HepG2 (cell line): ENCODE results near the gene FAM83E. TPM values are rescaled to one million over a fixed set of nuclear protein-coding genes. Genes with fewer than 3 reads are reported as not detected.

Source experiments
- ASH2L ChIP-seq: fragments of 300-600, 200-600 bp; sonication (generic); IDR thresholded peaks from 2 replicates; pipeline ENCODE4 v1.7.0; 2017; ENCODE audit warnings: low read depth, mild to moderate bottlenecking, moderate library complexity, mixed read lengths, low read length; ENCODE audit not compliant: insufficient read length
- CHD4 ChIP-seq: fragments of 200-600 bp; sonication (generic); IDR thresholded peaks from 2 replicates; pipeline ENCODE4 v1.7.0; 2017; ENCODE audit warnings: mild to moderate bottlenecking, low read length, borderline replicate concordance
- ESRRA ChIP-seq: sonication (generic); formaldehyde crosslinking; IDR thresholded peaks from 2 replicates; pipeline ENCODE4 v1.5.1; 2020; ENCODE audit warnings: mild to moderate bottlenecking, low read depth, missing genetic modification reagents
- ETV6 ChIP-seq: sonication (generic); formaldehyde crosslinking; conservative IDR thresholded peaks from 2 replicates; pipeline ENCODE4 v1.4.0; 2020; ENCODE audit warnings: missing genetic modification reagents
- HNRNPK ChIP-seq: fragments of 200-400 bp; formaldehyde crosslinking; IDR thresholded peaks from 2 replicates; pipeline ENCODE4 v1.6.1; 2018; ENCODE audit warnings: low read length, low read depth, moderate library complexity, mild to moderate bottlenecking; ENCODE audit not compliant: poor library complexity, severe bottlenecking
- KDM6A ChIP-seq: IDR thresholded peaks from 2 replicates; pipeline ENCODE4 v1.6.1; 2016; ENCODE audit warnings: low read depth
- MEF2D ChIP-seq: sonication (generic); formaldehyde crosslinking; IDR thresholded peaks from 2 replicates; pipeline ENCODE4 v1.5.1; 2020; ENCODE audit warnings: mild to moderate bottlenecking, missing genetic modification reagents
- PLRG1 ChIP-seq: fragments of 450-650 bp; conservative IDR thresholded peaks from 2 replicates; pipeline ENCODE4 v1.6.1; 2016
- RELA ChIP-seq: sonication (generic); formaldehyde crosslinking; IDR thresholded peaks from 2 replicates; pipeline ENCODE4 v1.4.0; 2020; ENCODE audit warnings: missing genetic modification reagents
- SKI ChIP-seq: fragments of 450-650 bp; IDR thresholded peaks from one replicate; pipeline ENCODE4 v1.6.1; 2018; ENCODE audit warnings: mild to moderate bottlenecking; ENCODE audit not compliant: partially characterized antibody
- SOX13 ChIP-seq, 3 experiments: fragments of 450-650 bp in 1 of 3; sonication (generic) in 1 of 3; formaldehyde crosslinking in 1 of 3; IDR thresholded peaks in 2 of 3; conservative IDR thresholded peaks in 1 of 3; 2 replicates each; pipeline versions ENCODE4 v1.5.0 to v1.6.1; 2016 to 2020; ENCODE audit warnings: antibody characterized with exemption in 1 of 3, mild to moderate bottlenecking in 1 of 3, missing compliant biosample characterization in 1 of 3, missing genetic modification reagents in 1 of 3, moderate library complexity in 1 of 3
- SP140L ChIP-seq: sonication (generic); formaldehyde crosslinking; IDR thresholded peaks from 2 replicates; pipeline ENCODE4 v1.4.0; 2020; ENCODE audit warnings: missing genetic modification reagents, borderline replicate concordance
- ZBTB3 ChIP-seq: sonication (generic); formaldehyde crosslinking; IDR thresholded peaks from 2 replicates; pipeline ENCODE4 v1.4.0; 2020; ENCODE audit warnings: low read depth, mild to moderate bottlenecking, moderate library complexity, missing genetic modification reagents, borderline replicate concordance
- ZNF224 ChIP-seq: sonication (generic); formaldehyde crosslinking; IDR thresholded peaks from 2 replicates; pipeline ENCODE4 v1.5.0; 2020; ENCODE audit warnings: mild to moderate bottlenecking, missing genetic modification reagents
- ZNF615 ChIP-seq: sonication (generic); formaldehyde crosslinking; IDR thresholded peaks from 2 replicates; pipeline ENCODE4 v1.5.0; 2020; ENCODE audit warnings: mild to moderate bottlenecking, missing genetic modification reagents, borderline replicate concordance
- polyA plus RNA-seq, 8 experiments: library from polyadenylated mRNA; depleted of rRNA in 3 of 8; stranded (reverse) in 7 of 8; unstranded in 1 of 8; fragments of >200 nt; fragmentation: Illumina TruSeq in 4 of 8; extraction: Trizol in 4 of 8; gene quantifications; 2 replicates each; pipeline versions ENCODE4 v1.2.1 to v1.2.3, GENCODE V29; 2011 to 2016; ENCODE audit warnings: low read depth in 4 of 8, missing spikeins in 1 of 8, mixed read lengths in 1 of 8; ENCODE audit not compliant: insufficient read depth in 1 of 8
- total RNA-seq, 5 experiments: library from RNA; depleted of rRNA; stranded (reverse); fragments of >200 nt; fragmentation: Illumina TruSeq; extraction: Trizol; gene quantifications; 2 replicates each; pipeline ENCODE4 v1.2.3, GENCODE V29; 2016; ENCODE audit warnings: low read depth in 1 of 5
- TF ChIP-seq, protein P1 (sequence below): fragments of 450-650 bp; IDR thresholded peaks from 2 replicates; pipeline ENCODE4 v1.6.1; 2017
- TF ChIP-seq, protein P2 (sequence below): sonication (generic); formaldehyde crosslinking; IDR thresholded peaks from 2 replicates; pipeline ENCODE4 v1.4.0; 2020; ENCODE audit warnings: missing genetic modification reagents, borderline replicate concordance
- TF ChIP-seq, protein P3 (sequence below), 2 experiments: IDR thresholded peaks; 2 replicates each; pipeline ENCODE4 v1.6.1; 2011 to 2012; ENCODE audit warnings: low read length in 2 of 2, borderline replicate concordance in 1 of 2, low read depth in 1 of 2, mild to moderate bottlenecking in 1 of 2, moderate library complexity in 1 of 2

Gene FAM83E
- total and polyA plus RNA-seq, 2 of the 13 experiments (the other 11 are each of a cell fraction or from before 2014, with no cell fraction given) = 0.18 to 0.60 TPM

DNA sequence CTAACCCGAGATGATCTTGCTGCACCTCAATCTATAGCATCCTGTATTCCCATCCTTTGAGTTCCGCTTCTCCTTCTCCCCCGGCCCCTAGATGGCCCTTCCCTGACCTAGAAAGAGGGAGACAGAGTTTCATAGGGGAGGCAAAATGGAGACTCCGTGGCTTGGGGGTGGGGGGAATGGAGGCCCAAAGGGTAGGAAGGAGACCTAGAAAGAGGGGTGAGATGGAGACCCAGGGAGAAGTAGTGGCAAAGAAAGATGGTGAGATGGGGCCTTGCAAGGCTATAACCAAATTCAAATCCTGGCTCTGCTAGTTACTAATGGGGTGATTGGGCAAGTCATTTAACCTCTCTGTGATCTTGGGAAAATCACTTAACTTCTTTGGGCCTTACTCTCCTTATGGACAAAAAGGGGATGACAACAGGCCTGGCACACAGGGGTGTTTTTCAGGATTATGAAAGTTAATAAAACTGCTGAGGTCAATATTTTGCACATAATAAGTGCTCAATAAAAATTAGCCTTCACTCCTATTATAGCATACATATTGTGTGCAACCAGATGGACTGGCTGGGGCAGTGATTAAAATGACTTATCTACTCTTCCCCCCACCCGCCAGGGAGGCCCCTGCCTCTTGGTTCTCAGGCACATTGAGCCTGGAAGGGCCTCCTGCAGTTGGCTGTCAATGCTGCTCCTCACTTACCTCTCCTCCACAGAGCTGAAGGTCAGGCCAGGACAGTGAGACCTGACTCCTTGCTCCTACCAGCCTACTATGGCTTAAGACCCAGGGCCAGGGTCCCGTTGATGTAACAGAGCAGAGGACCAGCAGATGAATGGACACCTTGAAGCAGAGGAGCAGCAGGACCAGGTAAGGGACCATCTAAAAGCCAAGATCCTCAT is 5.1 kb upstream of the FAM83E start (continued):
- TF ChIP-seq, protein P1, sequence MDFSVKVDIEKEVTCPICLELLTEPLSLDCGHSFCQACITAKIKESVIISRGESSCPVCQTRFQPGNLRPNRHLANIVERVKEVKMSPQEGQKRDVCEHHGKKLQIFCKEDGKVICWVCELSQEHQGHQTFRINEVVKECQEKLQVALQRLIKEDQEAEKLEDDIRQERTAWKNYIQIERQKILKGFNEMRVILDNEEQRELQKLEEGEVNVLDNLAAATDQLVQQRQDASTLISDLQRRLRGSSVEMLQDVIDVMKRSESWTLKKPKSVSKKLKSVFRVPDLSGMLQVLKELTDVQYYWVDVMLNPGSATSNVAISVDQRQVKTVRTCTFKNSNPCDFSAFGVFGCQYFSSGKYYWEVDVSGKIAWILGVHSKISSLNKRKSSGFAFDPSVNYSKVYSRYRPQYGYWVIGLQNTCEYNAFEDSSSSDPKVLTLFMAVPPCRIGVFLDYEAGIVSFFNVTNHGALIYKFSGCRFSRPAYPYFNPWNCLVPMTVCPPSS = no peak
- 0 out of 2 replicates have a peak, but pooled peaks have one; percentile 12 for TF ChIP-seq ZNF224 (CRISPR knock-in tag)
- TF ChIP-seq HNRNPK = no peak
- TF ChIP-seq ZNF615 (CRISPR knock-in tag) = no peak
- TF ChIP-seq, protein P2, sequence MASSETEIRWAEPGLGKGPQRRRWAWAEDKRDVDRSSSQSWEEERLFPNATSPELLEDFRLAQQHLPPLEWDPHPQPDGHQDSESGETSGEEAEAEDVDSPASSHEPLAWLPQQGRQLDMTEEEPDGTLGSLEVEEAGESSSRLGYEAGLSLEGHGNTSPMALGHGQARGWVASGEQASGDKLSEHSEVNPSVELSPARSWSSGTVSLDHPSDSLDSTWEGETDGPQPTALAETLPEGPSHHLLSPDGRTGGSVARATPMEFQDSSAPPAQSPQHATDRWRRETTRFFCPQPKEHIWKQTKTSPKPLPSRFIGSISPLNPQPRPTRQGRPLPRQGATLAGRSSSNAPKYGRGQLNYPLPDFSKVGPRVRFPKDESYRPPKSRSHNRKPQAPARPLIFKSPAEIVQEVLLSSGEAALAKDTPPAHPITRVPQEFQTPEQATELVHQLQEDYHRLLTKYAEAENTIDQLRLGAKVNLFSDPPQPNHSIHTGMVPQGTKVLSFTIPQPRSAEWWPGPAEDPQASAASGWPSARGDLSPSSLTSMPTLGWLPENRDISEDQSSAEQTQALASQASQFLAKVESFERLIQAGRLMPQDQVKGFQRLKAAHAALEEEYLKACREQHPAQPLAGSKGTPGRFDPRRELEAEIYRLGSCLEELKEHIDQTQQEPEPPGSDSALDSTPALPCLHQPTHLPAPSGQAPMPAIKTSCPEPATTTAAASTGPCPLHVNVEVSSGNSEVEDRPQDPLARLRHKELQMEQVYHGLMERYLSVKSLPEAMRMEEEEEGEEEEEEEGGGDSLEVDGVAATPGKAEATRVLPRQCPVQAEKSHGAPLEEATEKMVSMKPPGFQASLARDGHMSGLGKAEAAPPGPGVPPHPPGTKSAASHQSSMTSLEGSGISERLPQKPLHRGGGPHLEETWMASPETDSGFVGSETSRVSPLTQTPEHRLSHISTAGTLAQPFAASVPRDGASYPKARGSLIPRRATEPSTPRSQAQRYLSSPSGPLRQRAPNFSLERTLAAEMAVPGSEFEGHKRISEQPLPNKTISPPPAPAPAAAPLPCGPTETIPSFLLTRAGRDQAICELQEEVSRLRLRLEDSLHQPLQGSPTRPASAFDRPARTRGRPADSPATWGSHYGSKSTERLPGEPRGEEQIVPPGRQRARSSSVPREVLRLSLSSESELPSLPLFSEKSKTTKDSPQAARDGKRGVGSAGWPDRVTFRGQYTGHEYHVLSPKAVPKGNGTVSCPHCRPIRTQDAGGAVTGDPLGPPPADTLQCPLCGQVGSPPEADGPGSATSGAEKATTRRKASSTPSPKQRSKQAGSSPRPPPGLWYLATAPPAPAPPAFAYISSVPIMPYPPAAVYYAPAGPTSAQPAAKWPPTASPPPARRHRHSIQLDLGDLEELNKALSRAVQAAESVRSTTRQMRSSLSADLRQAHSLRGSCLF = no peak
- TF ChIP-seq, protein P3, sequence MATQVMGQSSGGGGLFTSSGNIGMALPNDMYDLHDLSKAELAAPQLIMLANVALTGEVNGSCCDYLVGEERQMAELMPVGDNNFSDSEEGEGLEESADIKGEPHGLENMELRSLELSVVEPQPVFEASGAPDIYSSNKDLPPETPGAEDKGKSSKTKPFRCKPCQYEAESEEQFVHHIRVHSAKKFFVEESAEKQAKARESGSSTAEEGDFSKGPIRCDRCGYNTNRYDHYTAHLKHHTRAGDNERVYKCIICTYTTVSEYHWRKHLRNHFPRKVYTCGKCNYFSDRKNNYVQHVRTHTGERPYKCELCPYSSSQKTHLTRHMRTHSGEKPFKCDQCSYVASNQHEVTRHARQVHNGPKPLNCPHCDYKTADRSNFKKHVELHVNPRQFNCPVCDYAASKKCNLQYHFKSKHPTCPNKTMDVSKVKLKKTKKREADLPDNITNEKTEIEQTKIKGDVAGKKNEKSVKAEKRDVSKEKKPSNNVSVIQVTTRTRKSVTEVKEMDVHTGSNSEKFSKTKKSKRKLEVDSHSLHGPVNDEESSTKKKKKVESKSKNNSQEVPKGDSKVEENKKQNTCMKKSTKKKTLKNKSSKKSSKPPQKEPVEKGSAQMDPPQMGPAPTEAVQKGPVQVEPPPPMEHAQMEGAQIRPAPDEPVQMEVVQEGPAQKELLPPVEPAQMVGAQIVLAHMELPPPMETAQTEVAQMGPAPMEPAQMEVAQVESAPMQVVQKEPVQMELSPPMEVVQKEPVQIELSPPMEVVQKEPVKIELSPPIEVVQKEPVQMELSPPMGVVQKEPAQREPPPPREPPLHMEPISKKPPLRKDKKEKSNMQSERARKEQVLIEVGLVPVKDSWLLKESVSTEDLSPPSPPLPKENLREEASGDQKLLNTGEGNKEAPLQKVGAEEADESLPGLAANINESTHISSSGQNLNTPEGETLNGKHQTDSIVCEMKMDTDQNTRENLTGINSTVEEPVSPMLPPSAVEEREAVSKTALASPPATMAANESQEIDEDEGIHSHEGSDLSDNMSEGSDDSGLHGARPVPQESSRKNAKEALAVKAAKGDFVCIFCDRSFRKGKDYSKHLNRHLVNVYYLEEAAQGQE (IDR thresholded peaks at IDR 0.05; ENCODE audit: borderline replicate concordance in 1 of 2, low read depth in 1 of 2, low read length in 2 of 2) = no peak
- peak; percentile 2 for TF ChIP-seq ASH2L
- TF ChIP-seq ETV6 (CRISPR knock-in tag) = no peak
- TF ChIP-seq SP140L (CRISPR knock-in tag) = no peak
- no peak for TF ChIP-seq MEF2D (CRISPR knock-in tag)
- TF ChIP-seq RELA (CRISPR knock-in tag) = no peak
- no peak for TF ChIP-seq PLRG1
- TF ChIP-seq SKI = no peak
- peak; percentile 99 for TF ChIP-seq CHD4
- TF ChIP-seq ESRRA (CRISPR knock-in tag) = no peak
- TF ChIP-seq SOX13 (IDR thresholded peaks at IDR 0.05) = no peak
- no peak for TF ChIP-seq SOX13 (CRISPR knock-in tag; conservative IDR thresholded peaks at IDR 0.05 in 1 of 2, IDR thresholded peaks at IDR 0.05 in 1 of 2)
- TF ChIP-seq KDM6A (CRISPR knock-in tag) = peak; percentile 26; the same call in 1 of the 2 replicates
- no peak for TF ChIP-seq ZBTB3
